Endodermal cell (in vitro differentiated cells): ENCODE data around the gene ASTN1. TPM values are rescaled to one million over a fixed set of nuclear protein-coding genes. Genes with fewer than 3 reads are reported as not detected.

Source experiments
- DNase-seq: peaks from one replicate; pipeline ENCODE4 v3.0.0-alpha.2; 2017
- H3K27ac ChIP-seq: 2 replicates; pipeline ENCODE4 v1.5.1; 2013; ENCODE audit warnings: mild to moderate bottlenecking, low read depth, low read length, moderate library complexity
- H3K27me3 ChIP-seq: 2 replicates; pipeline ENCODE4 v1.6.1; 2013; ENCODE audit warnings: mild to moderate bottlenecking, low read length, moderate library complexity; ENCODE audit not compliant: insufficient read depth, control insufficient read depth, poor library complexity, severe bottlenecking
- H3K36me3 ChIP-seq: 2 replicates; pipeline ENCODE4 v1.7.0; 2013; ENCODE audit warnings: mild to moderate bottlenecking, low read length, moderate library complexity; ENCODE audit not compliant: control insufficient read depth, insufficient read depth
- H3K4me1 ChIP-seq: one replicate; pipeline ENCODE4 v1.7.0; 2013; ENCODE audit warnings: low read length; ENCODE audit not compliant: control insufficient read depth, insufficient read depth
- H3K4me3 ChIP-seq: 2 replicates; pipeline ENCODE4 v1.5.1; 2013; ENCODE audit warnings: mild to moderate bottlenecking, low read length, moderate library complexity
- H3K9ac ChIP-seq: 2 replicates; pipeline ENCODE4 v1.6.1; 2013; ENCODE audit warnings: mild to moderate bottlenecking, low read length, moderate library complexity; ENCODE audit not compliant: poor library complexity, severe bottlenecking; ENCODE audit errors: extremely low read depth
- H3K9me3 ChIP-seq: 2 replicates; pipeline ENCODE4 v1.6.1; 2013; ENCODE audit warnings: mild to moderate bottlenecking, low read length, moderate library complexity; ENCODE audit not compliant: control insufficient read depth
- H3K27ac Mint-ChIP-seq: 2 replicates; pipeline ENCODE4 v1.8.0; 2020; ENCODE audit warnings: mixed read lengths
- H3K27me3 Mint-ChIP-seq: 2 replicates; pipeline ENCODE4 v1.8.0; 2021; ENCODE audit warnings: mild to moderate bottlenecking, mixed read lengths; ENCODE audit not compliant: insufficient read depth
- H3K36me3 Mint-ChIP-seq: 2 replicates; pipeline ENCODE4 v1.8.0; 2020; ENCODE audit warnings: low read depth, mixed read lengths
- H3K4me1 Mint-ChIP-seq: 2 replicates; pipeline ENCODE4 v1.8.0; 2020; ENCODE audit warnings: mixed read lengths
- H3K4me3 Mint-ChIP-seq: 2 replicates; pipeline ENCODE4 v1.8.0; 2020; ENCODE audit warnings: mild to moderate bottlenecking, moderate library complexity, mixed read lengths
- H3K9me3 Mint-ChIP-seq: 2 replicates; pipeline ENCODE4 v1.8.0; 2020; ENCODE audit warnings: mild to moderate bottlenecking, mixed read lengths
- WGBS, 2 experiments: methylation state at CpG; one replicate each; pipeline versions ENCODE4 v1.1.5 to v1.1.7; 2013; ENCODE audit warnings: missing lambda C conversion rate in 2 of 2, mixed read lengths in 1 of 2; ENCODE audit not compliant: insufficient coverage in 1 of 2, insufficient read length in 1 of 2; 5-methylcytosine and 5-hydroxymethylcytosine counted together
- total RNA-seq, 2 donors: library from RNA; stranded (reverse); fragmentation: NEBNext Ultra II Directional in 1 of 2; extraction: Animal tissue kit (Norgen Biotek cat#: 25700) in 1 of 2; gene quantifications; 2 replicates in 1 of 2; 3 replicates in 1 of 2; pipeline ENCODE4 v1.2.1, GENCODE V29; 2021
- TF ChIP-seq, protein P1 (sequence below): fragments of 200-600 bp; sonication (generic); conservative IDR thresholded peaks from 2 replicates; pipeline ENCODE4 v1.5.0; 2021; ENCODE audit warnings: antibody characterized with exemption, mild to moderate bottlenecking

The ASTN1 gene
- total RNA-seq, 2 donors from 2014 or later: 0.31 to 0.70 TPM

DNA sequence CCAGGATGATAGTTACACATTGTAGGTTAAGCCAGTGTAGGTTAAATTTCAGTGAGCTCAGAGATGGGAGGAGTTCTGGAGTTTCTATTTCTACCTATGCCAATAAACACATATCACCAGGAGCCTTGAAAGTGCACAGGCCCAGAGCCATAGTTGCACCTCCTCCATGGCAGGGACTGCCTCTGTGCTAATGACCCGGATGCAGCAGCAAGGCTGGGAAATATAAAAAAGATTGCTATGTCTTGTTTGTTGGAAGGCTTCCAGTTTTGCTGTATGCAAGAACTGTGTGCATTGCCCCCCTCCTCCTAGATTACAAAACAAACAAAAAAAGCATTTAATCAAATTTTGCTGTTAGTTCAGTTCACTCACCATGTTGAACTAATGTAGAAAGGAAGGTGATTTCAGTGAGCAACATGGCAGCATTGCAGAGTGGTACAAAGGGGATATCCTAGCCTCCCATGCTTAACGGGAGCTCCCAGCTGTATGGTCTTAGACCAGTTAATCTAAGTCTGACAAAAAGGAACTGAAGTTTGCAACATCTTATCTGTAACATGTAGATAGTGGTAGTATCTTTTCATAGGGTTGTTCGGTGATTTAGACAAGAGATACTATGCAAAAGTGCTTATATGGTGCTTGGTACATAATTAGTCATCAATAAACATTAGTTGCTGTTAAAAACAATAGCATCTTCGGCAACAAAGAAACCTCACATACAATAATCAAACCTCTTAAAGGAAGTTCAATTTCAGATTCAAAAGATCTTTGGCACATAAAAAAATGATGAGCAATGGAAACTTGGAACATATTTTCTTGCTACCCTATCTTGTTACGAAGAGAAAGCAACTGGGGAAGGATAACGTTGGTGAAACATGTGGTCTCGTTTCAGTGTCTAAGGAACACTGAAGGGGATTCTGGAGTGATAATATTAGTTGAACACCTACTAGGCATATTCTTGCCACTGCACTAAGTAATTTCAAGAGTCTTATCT is 309.5 kb downstream of the ASTN1 start:
- 94 to 100% methylated on average over 3 to 7 of the region's 7 CpGs for WGBS, 2 experiments

DNA sequence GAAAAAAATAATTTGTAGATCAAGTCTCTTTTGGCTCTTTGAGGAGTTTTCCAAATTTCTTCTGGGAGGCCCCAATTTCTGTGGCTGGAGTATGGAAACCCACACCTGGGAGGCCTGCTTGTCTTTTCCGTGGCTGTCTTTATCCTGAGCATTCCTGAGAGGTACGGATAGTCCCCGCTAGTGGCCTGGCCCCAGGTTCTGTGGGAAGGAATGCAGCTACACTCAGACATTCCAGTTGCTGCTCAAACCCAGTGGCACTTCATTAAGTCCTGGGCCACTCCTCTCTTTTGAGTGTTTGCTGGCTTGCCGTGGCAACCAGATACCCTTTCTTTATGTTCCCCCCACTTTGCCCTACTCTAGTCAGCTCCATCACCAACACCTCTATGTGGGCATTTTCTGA is 310.4 kb downstream of the ASTN1 start:
- Mint-ChIP-seq H3K36me3 (no peaks in the 10 kb centered on the region), H3K4me3 (no peak overlapping the region), H3K9me3 (no peaks in the 10 kb centered on the region), H3K27me3 (no peaks in the 10 kb centered on the region), H3K4me1 (peaks cover 6% of the 10 kb centered on the region), H3K27ac (no peak overlapping the region)
- 90 to 92% methylated on average over 4 of the region's 4 CpGs for WGBS, 2 experiments
- Histone ChIP-seq H3K4me3 (no peak overlapping the region), H3K9ac (no peak overlapping the region), H3K9me3 (no peaks in the 10 kb centered on the region), H3K27me3 (no peaks in the 10 kb centered on the region), H3K36me3 (no peaks in the 10 kb centered on the region), H3K4me1 (peaks cover 3% of the 10 kb centered on the region), H3K27ac (no peak overlapping the region)
- DNase-seq: no peak
- TF ChIP-seq, protein P1, sequence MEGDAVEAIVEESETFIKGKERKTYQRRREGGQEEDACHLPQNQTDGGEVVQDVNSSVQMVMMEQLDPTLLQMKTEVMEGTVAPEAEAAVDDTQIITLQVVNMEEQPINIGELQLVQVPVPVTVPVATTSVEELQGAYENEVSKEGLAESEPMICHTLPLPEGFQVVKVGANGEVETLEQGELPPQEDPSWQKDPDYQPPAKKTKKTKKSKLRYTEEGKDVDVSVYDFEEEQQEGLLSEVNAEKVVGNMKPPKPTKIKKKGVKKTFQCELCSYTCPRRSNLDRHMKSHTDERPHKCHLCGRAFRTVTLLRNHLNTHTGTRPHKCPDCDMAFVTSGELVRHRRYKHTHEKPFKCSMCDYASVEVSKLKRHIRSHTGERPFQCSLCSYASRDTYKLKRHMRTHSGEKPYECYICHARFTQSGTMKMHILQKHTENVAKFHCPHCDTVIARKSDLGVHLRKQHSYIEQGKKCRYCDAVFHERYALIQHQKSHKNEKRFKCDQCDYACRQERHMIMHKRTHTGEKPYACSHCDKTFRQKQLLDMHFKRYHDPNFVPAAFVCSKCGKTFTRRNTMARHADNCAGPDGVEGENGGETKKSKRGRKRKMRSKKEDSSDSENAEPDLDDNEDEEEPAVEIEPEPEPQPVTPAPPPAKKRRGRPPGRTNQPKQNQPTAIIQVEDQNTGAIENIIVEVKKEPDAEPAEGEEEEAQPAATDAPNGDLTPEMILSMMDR: no peak

More for the DNA sequence above, 309.5 kb downstream of the ASTN1 start:
- H3K9me3 ChIP-seq: no peaks in the 10 kb centered on the region
- H3K36me3 Mint-ChIP-seq: no peaks in the 10 kb centered on the region
- H3K27ac Mint-ChIP-seq: no peak overlapping the region
- DNase-seq: no peak
- H3K4me1 ChIP-seq: peaks cover 3% of the 10 kb centered on the region
- no peaks in the 10 kb centered on the region for H3K9me3 Mint-ChIP-seq
- H3K4me1 Mint-ChIP-seq: peaks cover 6% of the 10 kb centered on the region
- H3K4me3 Mint-ChIP-seq: no peak overlapping the region
- H3K4me3 ChIP-seq: no peak overlapping the region
- H3K27ac ChIP-seq: no peak overlapping the region
- TF ChIP-seq, protein P1: no peak
- H3K27me3 ChIP-seq: no peaks in the 10 kb centered on the region
- H3K27me3 Mint-ChIP-seq: peaks cover 3% of the 10 kb centered on the region
- H3K9ac ChIP-seq: no peak overlapping the region
- H3K36me3 ChIP-seq: no peaks in the 10 kb centered on the region

DNA sequence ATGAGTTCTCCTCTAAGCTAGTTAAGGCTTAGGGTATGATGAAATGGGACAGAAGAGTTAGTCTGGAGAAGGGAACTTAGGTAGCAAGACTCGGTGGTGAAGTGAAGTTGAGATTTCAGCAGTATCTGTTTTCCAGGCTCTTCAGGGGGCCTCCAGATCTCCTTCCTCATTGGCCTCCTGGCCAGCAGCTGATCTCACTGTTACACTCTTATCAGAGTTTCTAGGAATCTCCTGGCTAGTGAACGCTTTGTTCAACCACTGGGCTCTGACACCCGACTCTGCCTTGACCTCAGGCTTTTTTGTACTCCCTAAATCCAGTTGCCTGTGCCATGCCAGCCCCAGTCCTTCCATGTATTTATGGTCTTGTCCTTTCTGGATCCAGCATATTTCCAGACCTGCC is 311.0 kb downstream of the ASTN1 start:
- Mint-ChIP-seq H3K9me3 (no peaks in the 10 kb centered on the region), H3K27me3 (no peaks in the 10 kb centered on the region), H3K4me1 (peaks cover 6% of the 10 kb centered on the region), H3K36me3 (no peaks in the 10 kb centered on the region), H3K4me3 (no peak overlapping the region), H3K27ac (peak overlapping the region; percentile 53)
- Histone ChIP-seq H3K27me3 (no peaks in the 10 kb centered on the region), H3K36me3 (no peaks in the 10 kb centered on the region), H3K27ac (no peak overlapping the region), H3K4me3 (no peak overlapping the region), H3K4me1 (peaks cover 3% of the 10 kb centered on the region), H3K9ac (no peak overlapping the region), H3K9me3 (no peaks in the 10 kb centered on the region)
- TF ChIP-seq, protein P1: no peak
- WGBS, 2 experiments: 78 to 79% methylated on average over 2 to 3 of the region's 3 CpGs
- peak; percentile 49 for DNase-seq
